HG03097 (cell line): ENCODE results near the gene KPNA1.

ENCODE experiments used
- ATAC-seq: cut with Tn5 transposase; IDR thresholded peaks from one replicate; pipeline ENCODE4 v1.9.1; 2021; ENCODE audit not compliant: unreplicated experiment, low FRiP score

The KPNA1 gene

GRCh38 chr3:122514123-122515019, at the start of gene KPNA1:
KPNA1 (minus strand) TSS chr3:122514939; CDS start chr3:122496565, 18,374 bp downstream.
- peak; percentile 87 for ATAC-seq

- ATAC-seq = peak; percentile 53
Observed at GRCh38 chr3:122564155-122564912, 49.6 kb upstream of the KPNA1 start, which contains the start of the genes DTX3L and PARP9. DTX3L (plus strand) TSS chr3:122564338; CDS start chr3:122564427, 89 bp downstream. PARP9 (minus strand) TSS chr3:122564300; CDS start chr3:122559620, 4,680 bp downstream.

GRCh38 chr3:122563717-122564025, 48.9 kb upstream of the KPNA1 start:
- no peak for ATAC-seq

- no peak for ATAC-seq
Observed at GRCh38 chr3:122562923-122563716, 48.4 kb upstream of the KPNA1 start.

GRCh38 chr3:122560680-122561079, 45.9 kb upstream of the KPNA1 start:
- no peak for ATAC-seq

- ATAC-seq = no peak
Observed at GRCh38 chr3:122559906-122560305, 45.2 kb upstream of the KPNA1 start.

GRCh38 chr3:122558605-122559004, 43.9 kb upstream of the KPNA1 start:
- ATAC-seq = no peak

- ATAC-seq = no peak
Observed at GRCh38 chr3:122557356-122557755, 42.6 kb upstream of the KPNA1 start.

- ATAC-seq = no peak
Observed at GRCh38 chr3:122555275-122556071, 40.7 kb upstream of the KPNA1 start.

- no peak for ATAC-seq
Observed at GRCh38 chr3:122553171-122553570, 38.4 kb upstream of the KPNA1 start.

GRCh38 chr3:122548619-122549018, 33.9 kb upstream of the KPNA1 start:
- no peak for ATAC-seq

GRCh38 chr3:122548076-122548475, 33.3 kb upstream of the KPNA1 start:
- ATAC-seq = no peak

- no peak for ATAC-seq
Observed at GRCh38 chr3:122546151-122546550, 31.4 kb upstream of the KPNA1 start.

- no peak for ATAC-seq
Observed at GRCh38 chr3:122538956-122539490, 24.3 kb upstream of the KPNA1 start.

GRCh38 chr3:122536632-122537001, 21.9 kb upstream of the KPNA1 start:
- ATAC-seq = no peak

- ATAC-seq = no peak
Observed at GRCh38 chr3:122535964-122536631, 21.4 kb upstream of the KPNA1 start.

- ATAC-seq = peak; percentile 91
Observed at GRCh38 chr3:122533931-122534334, 19.2 kb upstream of the KPNA1 start.

GRCh38 chr3:122533480-122533879, 18.7 kb upstream of the KPNA1 start:
- ATAC-seq = peak; percentile 10

GRCh38 chr3:122530164-122530563, 15.4 kb upstream of the KPNA1 start:
- no peak for ATAC-seq
